ENCODE data around the gene SCNM1.

Gene SCNM1

DNA sequence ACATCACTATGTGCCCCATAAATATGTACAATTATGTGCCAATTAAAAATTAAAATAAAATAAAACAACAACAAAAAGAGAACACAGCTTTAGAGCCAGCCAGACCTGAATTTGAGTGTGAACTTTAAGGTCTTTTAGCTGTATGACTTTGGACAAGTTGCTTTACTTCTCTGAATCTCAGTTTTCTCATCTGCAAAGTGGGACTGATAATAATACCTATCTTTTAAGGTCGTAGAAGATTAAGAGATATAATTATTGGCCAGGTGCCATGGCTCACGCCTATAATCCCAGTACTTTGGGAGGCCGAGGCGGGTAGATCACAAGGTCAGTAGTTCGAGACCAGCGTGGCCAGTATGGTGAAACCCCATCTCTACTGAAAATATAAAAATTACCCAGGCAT, 27.4 kb downstream of the SCNM1 start:
- TF ChIP-seq IKZF3 (tag by site-specific recombination; IDR thresholded peaks at IDR 0.05) (no peak), ZNF654 (tag by site-specific recombination; IDR thresholded peaks at IDR 0.05; ENCODE audit: low read depth) (no peak), ZSCAN5A (tag by site-specific recombination; IDR thresholded peaks at IDR 0.05) (no peak), ZNF140 (tag by site-specific recombination; IDR thresholded peaks at IDR 0.05) (no peak), ZNF510 (tag by site-specific recombination; IDR thresholded peaks at IDR 0.05; ENCODE audit: insufficient replicate concordance) (no peak), REPIN1 (tag by site-specific recombination; IDR thresholded peaks at IDR 0.05; ENCODE audit: low read depth) (no peak), KLF9 (tag by site-specific recombination; IDR thresholded peaks at IDR 0.05; ENCODE audit: low read depth) (no peak), ZNF138 (tag by site-specific recombination; IDR thresholded peaks at IDR 0.05; ENCODE audit: borderline replicate concordance) (no peak), ZNF169 (tag by site-specific recombination; IDR thresholded peaks at IDR 0.05) (no peak), SCRT1 (tag by site-specific recombination; IDR thresholded peaks at IDR 0.05; ENCODE audit: borderline replicate concordance) (no peak), ZEB2 (tag by site-specific recombination; IDR thresholded peaks at IDR 0.05) (no peak), ZNF398 (tag by site-specific recombination; IDR thresholded peaks at IDR 0.05) (no peak), ZNF768 (tag by site-specific recombination; IDR thresholded peaks at IDR 0.05) (no peak), ZNF658 (tag by site-specific recombination; IDR thresholded peaks at IDR 0.05) (no peak), ZNF214 (tag by site-specific recombination; IDR thresholded peaks at IDR 0.05; ENCODE audit: borderline replicate concordance) (no peak), GLIS2 (tag by site-specific recombination; IDR thresholded peaks at IDR 0.05) (no peak), HOXD13 (CRISPR knock-in tag; IDR thresholded peaks at IDR 0.05; ENCODE audit: borderline replicate concordance) (no peak), ZNF677 (tag by site-specific recombination; IDR thresholded peaks at IDR 0.05) (no peak), ZNF623 (tag by site-specific recombination; IDR thresholded peaks at IDR 0.05) (no peak)
- Histone ChIP-seq H3K36me3 (ENCODE audit: control insufficient read depth in 2 of 2, insufficient read depth in 1 of 2, low read length in 2 of 2) (no peaks in the 10 kb centered on the region), H3K9me3 (ENCODE audit: control insufficient read depth, insufficient read depth, low read depth, low read length) (no peaks in the 10 kb centered on the region), H3K27ac (ENCODE audit: extremely low read depth, low read depth, low read length) (no peak overlapping the region), H3K4me3 (ENCODE audit: low read depth, low read length) (no peak overlapping the region), H3K4me1 (ENCODE audit: control insufficient read depth, insufficient read depth, low read length) (no peaks in the 10 kb centered on the region)
- CTCF ChIA-PET: interaction anchor here (0.7 to 1.3 kb wide), 3 partner anchors 34 to 134 kb away, joined by 3 to 6 read pairs (median 3); partner anchors contain the start of gene CDC42SE1
- POLR2A ChIA-PET: no interaction called here

GRCh38 chr1:151193856-151194255, 27.9 kb downstream of the SCNM1 start:
- H3K27ac ChIP-seq (ENCODE audit: extremely low read depth, low read depth, low read length): no peak overlapping the region
- ChIA-PET POLR2A (no interaction called here), CTCF (interaction anchor here (1.1 to 1.3 kb wide), 2 partner anchors 34 to 58 kb away, joined by 3 read pairs; no protein-coding TSS in a partner anchor)
- H3K36me3 ChIP-seq (ENCODE audit: control insufficient read depth in 2 of 2, insufficient read depth in 1 of 2, low read length in 2 of 2): no peaks in the 10 kb centered on the region
- no peaks in the 10 kb centered on the region for H3K9me3 ChIP-seq (ENCODE audit: control insufficient read depth, insufficient read depth, low read depth, low read length)
- H3K4me1 ChIP-seq (ENCODE audit: control insufficient read depth, insufficient read depth, low read length): no peaks in the 10 kb centered on the region
- H3K4me3 ChIP-seq (ENCODE audit: low read depth, low read length): no peak overlapping the region
- no peak for TF ChIP-seq ZSCAN5A (tag by site-specific recombination; IDR thresholded peaks at IDR 0.05)
- no peak for TF ChIP-seq ZNF174 (tag by site-specific recombination; IDR thresholded peaks at IDR 0.05)
- TF ChIP-seq, protein P1, sequence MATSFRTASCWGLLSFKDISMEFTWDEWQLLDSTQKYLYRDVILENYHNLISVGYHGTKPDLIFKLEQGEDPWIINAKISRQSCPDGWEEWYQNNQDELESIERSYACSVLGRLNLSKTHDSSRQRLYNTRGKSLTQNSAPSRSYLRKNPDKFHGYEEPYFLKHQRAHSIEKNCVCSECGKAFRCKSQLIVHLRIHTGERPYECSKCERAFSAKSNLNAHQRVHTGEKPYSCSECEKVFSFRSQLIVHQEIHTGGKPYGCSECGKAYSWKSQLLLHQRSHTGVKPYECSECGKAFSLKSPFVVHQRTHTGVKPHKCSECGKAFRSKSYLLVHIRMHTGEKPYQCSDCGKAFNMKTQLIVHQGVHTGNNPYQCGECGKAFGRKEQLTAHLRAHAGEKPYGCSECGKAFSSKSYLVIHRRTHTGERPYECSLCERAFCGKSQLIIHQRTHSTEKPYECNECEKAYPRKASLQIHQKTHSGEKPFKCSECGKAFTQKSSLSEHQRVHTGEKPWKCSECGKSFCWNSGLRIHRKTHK (tag by site-specific recombination; IDR thresholded peaks at IDR 0.05): no peak
- no peak for TF ChIP-seq ZNF175 (tag by site-specific recombination; IDR thresholded peaks at IDR 0.05)
- TF ChIP-seq ZBTB6 (tag by site-specific recombination; IDR thresholded peaks at IDR 0.05): peak; percentile 73
- peak; percentile 76 for TF ChIP-seq PRDM1 (tag by site-specific recombination; IDR thresholded peaks at IDR 0.05)
- TF ChIP-seq, protein P2, sequence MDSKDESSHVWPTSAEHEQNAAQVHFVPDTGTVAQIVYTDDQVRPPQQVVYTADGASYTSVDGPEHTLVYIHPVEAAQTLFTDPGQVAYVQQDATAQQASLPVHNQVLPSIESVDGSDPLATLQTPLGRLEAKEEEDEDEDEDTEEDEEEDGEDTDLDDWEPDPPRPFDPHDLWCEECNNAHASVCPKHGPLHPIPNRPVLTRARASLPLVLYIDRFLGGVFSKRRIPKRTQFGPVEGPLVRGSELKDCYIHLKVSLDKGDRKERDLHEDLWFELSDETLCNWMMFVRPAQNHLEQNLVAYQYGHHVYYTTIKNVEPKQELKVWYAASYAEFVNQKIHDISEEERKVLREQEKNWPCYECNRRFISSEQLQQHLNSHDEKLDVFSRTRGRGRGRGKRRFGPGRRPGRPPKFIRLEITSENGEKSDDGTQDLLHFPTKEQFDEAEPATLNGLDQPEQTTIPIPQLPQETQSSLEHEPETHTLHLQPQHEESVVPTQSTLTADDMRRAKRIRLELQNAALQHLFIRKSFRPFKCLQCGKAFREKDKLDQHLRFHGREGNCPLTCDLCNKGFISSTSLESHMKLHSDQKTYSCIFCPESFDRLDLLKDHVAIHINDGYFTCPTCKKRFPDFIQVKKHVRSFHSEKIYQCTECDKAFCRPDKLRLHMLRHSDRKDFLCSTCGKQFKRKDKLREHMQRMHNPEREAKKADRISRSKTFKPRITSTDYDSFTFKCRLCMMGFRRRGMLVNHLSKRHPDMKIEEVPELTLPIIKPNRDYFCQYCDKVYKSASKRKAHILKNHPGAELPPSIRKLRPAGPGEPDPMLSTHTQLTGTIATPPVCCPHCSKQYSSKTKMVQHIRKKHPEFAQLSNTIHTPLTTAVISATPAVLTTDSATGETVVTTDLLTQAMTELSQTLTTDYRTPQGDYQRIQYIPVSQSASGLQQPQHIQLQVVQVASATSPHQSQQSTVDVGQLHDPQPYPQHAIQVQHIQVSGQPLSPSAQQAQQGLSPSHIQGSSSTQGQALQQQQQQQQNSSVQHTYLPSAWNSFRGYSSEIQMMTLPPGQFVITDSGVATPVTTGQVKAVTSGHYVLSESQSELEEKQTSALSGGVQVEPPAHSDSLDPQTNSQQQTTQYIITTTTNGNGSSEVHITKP (tag by site-specific recombination; IDR thresholded peaks at IDR 0.05): peak; percentile 18; the same call in 1 of the 2 replicates

Data from HEK293 (cell line).